DOHH2 (cell line): ENCODE results near the gene PNRC2.

Experiments used
- H3F3A ChIP-seq: fragments of 200-600 bp; sonication (generic), shearing (Covaris generic); 2 replicates; pipeline ENCODE4 v1.6.0; 2016; ENCODE audit warnings: antibody characterized with exemption, mild to moderate bottlenecking; ENCODE audit not compliant: control insufficient read depth, insufficient read depth
- H3K27ac ChIP-seq: fragments of 200-600 bp; sonication (generic); 2 replicates; pipeline ENCODE4 v1.5.1; 2014; ENCODE audit warnings: low read depth, mild to moderate bottlenecking, low read length, moderate library complexity
- H3K27me3 ChIP-seq: fragments of 200-600 bp; sonication (generic); 2 replicates; pipeline ENCODE4 v1.6.1; 2014; ENCODE audit warnings: mild to moderate bottlenecking, low read length, mixed read lengths; ENCODE audit not compliant: control insufficient read depth
- H3K36me3 ChIP-seq: fragments of 200-600 bp; sonication (generic); 2 replicates; pipeline ENCODE4 v1.6.1; 2014; ENCODE audit warnings: mild to moderate bottlenecking, low read length, moderate library complexity, mixed read lengths; ENCODE audit not compliant: control insufficient read depth
- H3K4me1 ChIP-seq: fragments of 200-600 bp; sonication (generic); 2 replicates; pipeline ENCODE4 v1.6.1; 2014; ENCODE audit warnings: mild to moderate bottlenecking, low read length, mixed read lengths; ENCODE audit not compliant: control insufficient read depth
- H3K4me2 ChIP-seq: fragments of 200-600 bp; sonication (generic); 2 replicates; pipeline ENCODE4 v1.6.0; 2014; ENCODE audit warnings: mild to moderate bottlenecking, low read length, moderate library complexity
- H3K4me3 ChIP-seq: fragments of 200-600 bp; sonication (generic); 2 replicates; pipeline ENCODE4 v1.5.1; 2014; ENCODE audit warnings: mild to moderate bottlenecking, low read length, mixed read lengths
- H3K79me2 ChIP-seq: fragments of 200-600 bp; sonication (generic); 2 replicates; pipeline ENCODE4 v1.6.1; 2014; ENCODE audit warnings: mild to moderate bottlenecking, low read length, mixed read lengths; ENCODE audit not compliant: control insufficient read depth
- H3K9me2 ChIP-seq: fragments of 200-600 bp; sonication (generic); replicated peaks from 2 replicates; pipeline ENCODE4 v1.6.1; 2014; ENCODE audit warnings: mild to moderate bottlenecking, low read length, mixed read lengths; ENCODE audit not compliant: control insufficient read depth
- H3K9me3 ChIP-seq: fragments of 200-600 bp; sonication (generic); 2 replicates; pipeline ENCODE4 v1.6.1; 2014; ENCODE audit warnings: antibody characterized with exemption, low read length, mixed read lengths; ENCODE audit not compliant: control insufficient read depth, insufficient read depth
- H4K20me1 ChIP-seq: fragments of 200-600 bp; sonication (generic); 2 replicates; pipeline ENCODE4 v1.6.0; 2014; ENCODE audit warnings: low read depth, mild to moderate bottlenecking, antibody characterized with exemption, low read length, moderate library complexity; ENCODE audit not compliant: control insufficient read depth, insufficient read depth
- CTCF ChIP-seq: fragments of 200-600 bp; sonication (generic); IDR thresholded peaks from one replicate; pipeline ENCODE4 v1.5.1; 2014; ENCODE audit warnings: antibody characterized with exemption, mild to moderate bottlenecking, low read depth, low read length; ENCODE audit not compliant: poor library complexity, severe bottlenecking
- EZH2phosphoT487 ChIP-seq: fragments of 200-600 bp; sonication (generic); IDR thresholded peaks from 2 replicates; pipeline ENCODE4 v1.6.1; 2017; ENCODE audit warnings: borderline replicate concordance, mild to moderate bottlenecking, antibody characterized with exemption, low read length, moderate library complexity, mixed read lengths

PNRC2 gene

GRCh38 chr1:23911921-23912320, 47.7 kb upstream of the PNRC2 start:
- H3K27me3 ChIP-seq = no peaks in the 10 kb centered on the region
- peaks cover 99% of the 10 kb centered on the region for H3K4me1 ChIP-seq
- no peaks in the 10 kb centered on the region for H3K9me2 ChIP-seq
- no peaks in the 10 kb centered on the region for H4K20me1 ChIP-seq
- peak overlapping the region; percentile 80 for H3K4me3 ChIP-seq
- peak overlapping the region; percentile 98 for H3K4me2 ChIP-seq
- TF ChIP-seq CTCF (no peak), EZH2phosphoT487 (no peak)
- H3F3A ChIP-seq = peaks cover 63% of the 10 kb centered on the region
- no peaks in the 10 kb centered on the region for H3K9me3 ChIP-seq
- peak overlapping the region; percentile 99 for H3K27ac ChIP-seq
- peaks cover 17% of the 10 kb centered on the region for H3K36me3 ChIP-seq
- peaks cover 30% of the 10 kb centered on the region for H3K79me2 ChIP-seq

- Histone ChIP-seq H3K4me3 (peak within 1 kb of the TSS; percentile 80), H3K27ac (peak within 1 kb of the TSS; percentile 99), H3K27me3 (no peaks in the 10 kb centered on the region), H3K4me1 (peaks cover 89% of the 10 kb centered on the region), H3K9me2 (no peaks in the 10 kb centered on the region), H3F3A (peaks cover 60% of the 10 kb centered on the region), H3K9me3 (no peaks in the 10 kb centered on the region), H4K20me1 (no peaks in the 10 kb centered on the region), H3K4me2 (peak within 1 kb of the TSS; percentile 98), H3K79me2 (peaks cover 27% of the 10 kb centered on the region), H3K36me3 (peaks cover 17% of the 10 kb centered on the region)
- no peak for TF ChIP-seq CTCF
Observed at GRCh38 chr1:23913212-23913880, 46.3 kb upstream of the PNRC2 start, which contains the start of gene CNR2. TSS of gene CNR2 (minus strand) at chr1:23913362. CDS start at chr1:23875617, 37,745 bp downstream.

GRCh38 chr1:23914921-23915320, 44.7 kb upstream of the PNRC2 start:
- H4K20me1 ChIP-seq = no peaks in the 10 kb centered on the region
- H3K79me2 ChIP-seq = peaks cover 20% of the 10 kb centered on the region
- peaks cover 48% of the 10 kb centered on the region for H3F3A ChIP-seq
- no peaks in the 10 kb centered on the region for H3K9me2 ChIP-seq
- H3K27me3 ChIP-seq = no peaks in the 10 kb centered on the region
- no peak for TF ChIP-seq CTCF
- TF ChIP-seq EZH2phosphoT487 = no peak
- 0 out of 2 replicates have a peak overlapping the region, but pooled peaks have one; percentile 17 for H3K4me2 ChIP-seq
- H3K9me3 ChIP-seq = no peaks in the 10 kb centered on the region
- peaks cover 73% of the 10 kb centered on the region for H3K4me1 ChIP-seq
- H3K27ac ChIP-seq = peak overlapping the region; percentile 99
- H3K36me3 ChIP-seq = peaks cover 9% of the 10 kb centered on the region
- no peak overlapping the region for H3K4me3 ChIP-seq
